Measurements from ENCODE around the gene C4BPA.

GRCh38 chr1:207059881-207060280, 44.2 kb upstream of the C4BPA start:
- TF ChIP-seq POLR2A (IDR thresholded peaks at IDR 0.05) (no peak), POLR2AphosphoS5 (IDR thresholded peaks at IDR 0.05) (no peak), CTCF (IDR thresholded peaks at IDR 0.05) (no peak), EP300 (IDR thresholded peaks at IDR 0.05) (no peak)
